Measurements from ENCODE around the gene SELENOH.
A peak's percentile ranks its signal among the peaks of the same experiment; 100 is the strongest.
"Not testable (repeated sequence)": the region's sequence is repeated elsewhere in the genome, so short reads cannot be mapped to it uniquely, and the experiment has no call there.

SELENOH gene, protein sequence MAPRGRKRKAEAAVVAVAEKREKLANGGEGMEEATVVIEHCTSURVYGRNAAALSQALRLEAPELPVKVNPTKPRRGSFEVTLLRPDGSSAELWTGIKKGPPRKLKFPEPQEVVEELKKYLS

DNA sequence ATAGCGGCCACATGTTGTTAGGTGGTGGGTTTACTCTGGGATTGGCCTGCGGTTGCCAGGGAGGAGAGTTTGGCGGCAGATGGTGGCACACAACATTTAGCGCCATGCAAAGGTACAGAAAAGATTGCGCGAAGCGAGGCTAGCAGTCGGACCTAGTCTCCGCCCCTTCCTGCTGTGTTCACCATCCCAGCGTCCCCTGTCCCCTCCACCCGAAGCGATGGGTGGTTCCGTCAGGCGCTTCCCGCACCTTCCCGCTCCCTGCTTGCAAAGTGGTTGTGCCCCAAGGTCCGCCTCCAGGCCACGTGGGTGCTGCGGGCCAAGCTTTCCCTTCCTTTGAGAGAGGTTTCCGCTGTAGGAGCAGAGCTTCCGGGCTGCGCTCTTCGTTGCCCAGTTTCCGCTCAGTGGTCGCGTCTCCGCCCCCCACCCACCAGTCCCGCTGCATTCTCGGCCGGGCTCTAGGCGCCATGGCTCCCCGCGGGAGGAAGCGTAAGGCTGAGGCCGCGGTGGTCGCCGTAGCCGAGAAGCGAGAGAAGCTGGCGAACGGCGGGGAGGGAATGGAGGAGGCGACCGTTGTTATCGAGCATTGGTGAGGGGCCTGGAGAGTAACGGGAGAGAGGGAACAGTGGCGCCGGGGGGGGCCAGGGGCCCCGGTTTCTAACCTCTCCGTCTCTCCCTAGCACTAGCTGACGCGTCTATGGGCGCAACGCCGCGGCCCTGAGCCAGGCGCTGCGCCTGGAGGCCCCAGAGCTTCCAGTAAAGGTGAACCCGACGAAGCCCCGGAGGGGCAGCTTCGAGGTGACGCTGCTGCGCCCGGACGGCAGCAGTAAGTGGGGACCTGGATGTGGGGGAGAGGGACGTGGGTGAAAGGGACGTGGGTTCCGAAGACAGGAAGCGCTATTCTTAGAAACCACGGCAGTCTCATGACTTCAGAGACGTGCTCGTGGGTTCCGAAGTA lies at the start of gene SELENOH:
TSS of gene SELENOH (plus strand) at position 360 of the 955 bp plus-strand sequence. CDS start at position 465, 105 bp downstream.
- in situ Hi-C loops (cut with HindIII; ENCODE audit: low pct_unique_long_range_greater_than_20kb, low sequenced_read_pairs) = no loop called here
- peak; percentile 88 to 99 for DNase-seq (ENCODE audit: low read depth in 1 of 2, low spot score in 1 of 2)
- no peak for TF ChIP-seq JUND (IDR thresholded peaks at IDR 0.05; ENCODE audit: low read depth)

GRCh38 chr11:57698843-57699365 lies 42.4 kb upstream of the SELENOH start:
- in situ Hi-C loops (cut with HindIII; ENCODE audit: low pct_unique_long_range_greater_than_20kb, low sequenced_read_pairs) = no loop called here
- DNase-seq (ENCODE audit: low read depth in 1 of 2, low spot score in 1 of 2) = no peak
- no peak for TF ChIP-seq JUND (IDR thresholded peaks at IDR 0.05; ENCODE audit: low read depth)

- no peak for TF ChIP-seq JUND (IDR thresholded peaks at IDR 0.05; ENCODE audit: low read depth)
- in situ Hi-C loops (cut with HindIII; ENCODE audit: low pct_unique_long_range_greater_than_20kb, low sequenced_read_pairs) = no loop called here
- no peak for DNase-seq (ENCODE audit: low read depth in 1 of 2, low spot score in 1 of 2)
These were observed 41.5 kb upstream of the SELENOH start for GRCh38 chr11:57699813-57700212.

GRCh38 chr11:57700425-57700824 lies 40.9 kb upstream of the SELENOH start:
- in situ Hi-C loops (cut with HindIII; ENCODE audit: low pct_unique_long_range_greater_than_20kb, low sequenced_read_pairs) = no loop called here
- no peak for DNase-seq (ENCODE audit: low read depth in 1 of 2, low spot score in 1 of 2)
- no peak for TF ChIP-seq JUND (IDR thresholded peaks at IDR 0.05; ENCODE audit: low read depth)

DNA sequence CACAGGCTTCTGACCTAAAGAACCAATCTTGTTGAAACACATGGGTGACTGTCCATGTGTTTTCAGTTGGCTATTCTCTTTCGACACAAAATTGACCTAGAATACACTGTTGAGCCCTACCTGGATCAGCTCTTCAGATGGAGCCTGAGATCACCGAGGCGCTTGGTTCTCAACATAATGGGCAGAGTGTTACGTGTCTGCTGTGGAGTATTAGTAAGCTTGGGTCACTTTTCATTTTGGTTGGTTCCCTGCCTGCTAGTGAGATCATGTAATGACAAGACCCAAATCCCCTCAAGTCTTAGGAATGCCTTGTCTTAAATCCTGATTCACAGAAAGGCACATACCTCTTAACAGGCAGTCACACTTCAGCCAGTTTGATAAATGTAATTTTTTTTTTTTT lies 38.0 kb upstream of the SELENOH start:
- TF ChIP-seq JUND (IDR thresholded peaks at IDR 0.05; ENCODE audit: low read depth) = no peak
- in situ Hi-C loops (cut with HindIII; ENCODE audit: low pct_unique_long_range_greater_than_20kb, low sequenced_read_pairs) = no loop called here
- no peak for DNase-seq (ENCODE audit: low read depth in 1 of 2, low spot score in 1 of 2)

GRCh38 chr11:57704932-57705331 lies 36.4 kb upstream of the SELENOH start:
- no peak for DNase-seq (ENCODE audit: low read depth in 1 of 2, low spot score in 1 of 2)
- in situ Hi-C loops (cut with HindIII; ENCODE audit: low pct_unique_long_range_greater_than_20kb, low sequenced_read_pairs) = no loop called here
- no peak for TF ChIP-seq JUND (IDR thresholded peaks at IDR 0.05; ENCODE audit: low read depth)

- in situ Hi-C loops (cut with HindIII; ENCODE audit: low pct_unique_long_range_greater_than_20kb, low sequenced_read_pairs); DNase-seq (ENCODE audit: low read depth in 1 of 2, low spot score in 1 of 2): not testable (repeated sequence)
These were observed 35.9 kb upstream of the SELENOH start for GRCh38 chr11:57705432-57705831.

DNA sequence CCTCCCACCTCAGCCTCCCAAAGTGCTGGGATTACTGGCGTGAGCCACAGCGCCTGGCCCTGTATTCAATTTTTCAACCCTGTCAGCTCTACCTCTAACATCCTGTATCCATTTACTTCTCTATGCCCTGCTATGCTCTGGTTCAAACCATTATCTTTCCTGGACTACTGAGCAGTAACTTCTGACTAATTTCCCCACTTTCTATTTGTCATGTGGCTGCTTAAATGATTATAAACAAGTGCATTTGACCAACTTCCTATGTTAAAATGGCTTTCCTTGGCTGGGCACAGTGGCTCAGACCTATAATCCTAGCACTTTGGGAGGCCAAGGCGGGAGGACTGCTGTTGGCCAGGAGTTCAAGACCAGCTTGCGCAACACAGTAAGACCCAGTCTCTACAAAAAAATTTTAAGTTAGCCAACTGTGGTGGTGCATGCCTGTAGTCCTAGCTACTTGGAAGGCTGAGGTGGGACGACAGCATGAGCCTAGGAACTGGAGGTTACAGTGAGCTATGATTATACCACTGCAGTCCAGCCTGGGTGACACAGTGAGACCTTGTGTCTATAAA lies 31.4 kb upstream of the SELENOH start:
- no peak for TF ChIP-seq JUND (IDR thresholded peaks at IDR 0.05; ENCODE audit: low read depth)
- no peak for DNase-seq (ENCODE audit: low read depth in 1 of 2, low spot score in 1 of 2)
- in situ Hi-C loops (cut with HindIII; ENCODE audit: low pct_unique_long_range_greater_than_20kb, low sequenced_read_pairs) = no loop called here

DNA sequence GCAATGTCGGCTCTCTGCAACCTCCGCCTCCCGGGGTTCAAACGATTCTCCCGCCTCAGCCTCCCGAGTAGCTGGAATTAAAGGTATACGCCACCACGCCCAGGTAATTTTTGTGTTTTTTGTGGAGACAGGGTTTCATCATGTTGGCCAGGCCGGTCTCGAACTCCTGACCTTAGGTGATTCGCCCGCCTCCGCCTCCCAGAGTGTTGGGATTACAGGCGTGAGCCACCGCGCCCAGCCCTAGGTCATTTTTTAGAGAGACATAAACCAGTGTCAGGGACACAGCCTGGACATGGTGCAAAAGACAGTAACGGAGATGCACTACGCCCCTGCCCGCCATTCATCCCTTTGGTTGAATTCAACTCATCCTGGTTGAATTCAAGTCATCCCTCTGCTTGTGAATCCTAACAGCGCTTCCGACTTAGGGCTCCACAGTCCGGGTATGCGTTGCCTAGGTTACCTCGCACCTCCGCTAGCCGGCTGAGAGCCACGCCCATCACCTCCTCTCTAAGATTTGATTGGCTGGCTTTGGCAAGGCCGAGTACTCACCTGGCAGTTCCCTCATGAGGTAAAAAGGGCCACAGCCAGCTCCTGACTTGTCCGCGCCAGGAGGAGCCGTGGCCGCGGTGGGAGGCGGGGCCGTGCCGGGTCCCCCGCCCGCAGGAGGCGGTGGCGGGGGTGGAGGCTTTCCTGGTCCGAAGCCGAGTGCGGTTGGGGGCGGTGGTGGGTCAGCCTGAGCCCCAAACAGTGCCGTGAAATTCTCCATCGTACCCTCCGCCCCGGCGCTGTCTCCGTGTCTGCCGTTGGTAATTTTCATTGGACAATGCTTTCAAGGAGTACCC lies 29.7 kb upstream of the SELENOH start, which contains the start of gene MED19:
TSS of gene MED19 (minus strand) at position 802 of the 842 bp plus-strand sequence. CDS start at position 766, 36 bp downstream.
- peak; percentile 87 to 99 for DNase-seq (ENCODE audit: low read depth in 1 of 2, low spot score in 1 of 2)
- in situ Hi-C loops (cut with HindIII; ENCODE audit: low pct_unique_long_range_greater_than_20kb, low sequenced_read_pairs) = no loop called here
- TF ChIP-seq JUND (IDR thresholded peaks at IDR 0.05; ENCODE audit: low read depth) = no peak

GRCh38 chr11:57712256-57713150 lies 28.8 kb upstream of the SELENOH start, which contains the start of gene TMX2:
TSS of gene TMX2 (plus strand) at chr11:57712593. CDS start at chr11:57712619, 26 bp downstream.
- peak; percentile 92 to 100 for DNase-seq (ENCODE audit: low read depth in 1 of 2, low spot score in 1 of 2)
- in situ Hi-C loops (cut with HindIII; ENCODE audit: low pct_unique_long_range_greater_than_20kb, low sequenced_read_pairs) = no loop called here
- TF ChIP-seq JUND (IDR thresholded peaks at IDR 0.05; ENCODE audit: low read depth) = no peak

GRCh38 chr11:57713835-57714234 lies 27.5 kb upstream of the SELENOH start:
- TF ChIP-seq JUND (IDR thresholded peaks at IDR 0.05; ENCODE audit: low read depth) = no peak
- in situ Hi-C loops (cut with HindIII; ENCODE audit: low pct_unique_long_range_greater_than_20kb, low sequenced_read_pairs) = no loop called here
- DNase-seq (ENCODE audit: low read depth in 1 of 2, low spot score in 1 of 2) = no peak

DNA sequence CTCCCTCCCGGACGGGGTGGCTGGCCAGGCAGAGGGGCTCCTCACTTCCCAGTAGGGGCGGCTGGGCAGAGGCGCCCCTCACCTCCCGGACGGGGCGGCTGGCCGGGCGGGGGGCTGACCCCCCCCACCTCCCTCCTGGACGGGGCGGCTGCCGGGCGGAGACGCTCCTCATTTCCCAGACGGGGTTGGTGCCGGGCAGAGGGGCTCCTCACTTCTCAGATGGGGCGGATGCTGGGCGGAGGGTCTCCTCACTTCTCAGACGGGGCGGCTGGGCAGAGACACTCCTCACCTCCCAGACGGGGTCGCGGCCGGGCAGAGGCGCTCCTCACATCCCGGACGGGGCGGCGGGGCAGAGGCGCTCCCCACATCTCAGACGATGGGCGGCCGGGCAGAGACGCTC lies 24.6 kb upstream of the SELENOH start:
- DNase-seq (ENCODE audit: low read depth in 1 of 2, low spot score in 1 of 2); in situ Hi-C loops (cut with HindIII; ENCODE audit: low pct_unique_long_range_greater_than_20kb, low sequenced_read_pairs): not testable (repeated sequence)
